Kidney (tissue), 14 donors: ENCODE measurements around the gene TCERG1L. TPM values are rescaled to one million over a fixed set of nuclear protein-coding genes. Genes with fewer than 3 reads are reported as not detected.

Experiments used
- DNase-seq, 5 donors: peaks; one replicate each; pipeline ENCODE4 v3.0.0-alpha.2; 2013 to 2020
- FAIRE-seq: peaks from 2 replicates; lab custom pipeline; 2012; peaks lifted over from hg19 to GRCh38; lab: Jason Lieb, UNC
- H3K27ac ChIP-seq, 2 donors: one replicate each; pipeline ENCODE4 v1.7.0; 2013; ENCODE audit warnings: low read depth in 2 of 2, low read length in 2 of 2, inconsistent platforms in 1 of 2
- H3K27me3 ChIP-seq: one replicate; pipeline ENCODE4 v1.7.1; 2013; ENCODE audit warnings: low read length, inconsistent platforms; ENCODE audit not compliant: control insufficient read depth, insufficient read depth
- H3K36me3 ChIP-seq, 3 donors: one replicate each; pipeline versions ENCODE4 v1.7.0 to v1.7.1; 2013; ENCODE audit warnings: low read length in 3 of 3, control low read depth in 1 of 3, inconsistent platforms in 1 of 3; ENCODE audit not compliant: insufficient read depth in 3 of 3, control insufficient read depth in 2 of 3
- H3K4me1 ChIP-seq, 3 donors: one replicate each; pipeline versions ENCODE4 v1.7.0 to v1.7.1; 2013; ENCODE audit warnings: low read length in 3 of 3, inconsistent platforms in 1 of 3, low read depth in 1 of 3; ENCODE audit not compliant: control insufficient read depth in 2 of 3, insufficient read depth in 2 of 3
- H3K4me3 ChIP-seq, 3 donors: one replicate each; pipeline versions ENCODE4 v1.7.0 to v1.8.1; 2013; ENCODE audit warnings: low read length in 3 of 3, control low read depth in 1 of 3, inconsistent platforms in 1 of 3
- H3K9ac ChIP-seq, 3 donors: one replicate each; pipeline versions ENCODE4 v1.7.0 to v1.7.1; 2013; ENCODE audit warnings: low read length in 3 of 3, control low read depth in 1 of 3, inconsistent platforms in 1 of 3
- H3K9me3 ChIP-seq, 3 donors: one replicate each; pipeline versions ENCODE4 v1.7.0 to v1.7.1; 2013; ENCODE audit warnings: low read length in 3 of 3, control low read depth in 1 of 3, inconsistent platforms in 1 of 3; ENCODE audit not compliant: control insufficient read depth in 2 of 3, insufficient read depth in 1 of 3
- CTCF ChIP-seq: IDR thresholded peaks from 3 replicates; pipeline ENCODE4 v1.5.1; 2012; ENCODE audit warnings: mild to moderate bottlenecking, moderate library complexity, borderline replicate concordance; ENCODE audit not compliant: insufficient read depth; ENCODE audit errors: extremely low read depth
- intact Hi-C: fragments of 100-400 bp; cut with DNase I; formaldehyde crosslinking; loops from one replicate; pipeline ENCODE4 v1.11.1; 2022
- polyA plus RNA-seq: library from polyadenylated mRNA; stranded (reverse); fragments of 350-450 nt; fragmentation: Illumina TruSeq; extraction: RNeasy Lipid Tissue Mini Kit (QIAGEN cat#74804); gene quantifications from one replicate; pipeline ENCODE4 v1.2.3, GENCODE V29; 2014; ENCODE audit warnings: low read depth, low replicate concordance; ENCODE audit not compliant: insufficient read depth
- total RNA-seq: library from RNA; stranded (reverse); fragmentation: NEBNext Ultra II Directional; extraction: Animal tissue kit (Norgen Biotek cat#: 25700); gene quantifications from one replicate; pipeline ENCODE4 v1.2.1, GENCODE V29; 2021
- donor health status: control.
- donor health status: control.
- donor health status: control.
- donor health status: control.
- donor health status: control.
- donor health status: DM: yes; HTN: yes; CAD: no.
- donor health status: Normal renal cell carcinoma (clear cell type).

Gene TCERG1L
- total and polyA plus RNA-seq, 2 donors from 2014 or later: not detected

DNA sequence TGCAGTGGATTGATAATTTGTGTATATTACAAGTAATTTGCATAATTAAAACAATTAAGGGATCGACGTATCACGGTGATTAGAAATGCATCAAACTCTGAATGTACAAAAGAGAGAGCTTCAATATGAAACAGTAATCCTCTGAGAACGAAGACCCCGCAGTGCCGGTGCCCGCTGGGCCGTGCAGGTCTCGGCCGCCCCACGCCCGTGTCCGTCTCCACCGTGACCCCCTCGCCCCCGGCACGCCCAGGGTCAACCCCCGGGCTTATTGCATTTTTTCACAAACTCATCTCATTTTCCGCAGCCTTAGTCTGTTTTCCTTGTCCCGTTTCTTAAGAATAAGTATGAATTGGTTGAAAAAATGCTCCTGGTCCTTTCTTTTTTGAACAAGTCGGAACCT is 218.6 kb downstream of the TCERG1L start:
- FAIRE-seq (no peak), DNase-seq (no peak)
- H3K27ac ChIP-seq: no peak overlapping the region
- intact Hi-C loops: no loop called here
- H3K4me1 ChIP-seq: no peaks in the 10 kb centered on the region
- no peak overlapping the region for H3K4me3 ChIP-seq
- no peak for TF ChIP-seq CTCF
- H3K9me3 ChIP-seq: no peaks in the 10 kb centered on the region
- H3K9ac ChIP-seq: no peak overlapping the region
- H3K27me3 ChIP-seq: no peaks in the 10 kb centered on the region
- no peaks in the 10 kb centered on the region for H3K36me3 ChIP-seq

GRCh38 chr10:131092386-131092785 is 219.1 kb downstream of the TCERG1L start:
- no peak overlapping the region for H3K9ac ChIP-seq
- TF ChIP-seq CTCF: no peak
- intact Hi-C loops: no loop called here
- H3K27ac ChIP-seq: no peak overlapping the region
- H3K4me1 ChIP-seq: no peaks in the 10 kb centered on the region
- peak in 1 of 5 donors; percentile 44 for DNase-seq
- H3K36me3 ChIP-seq: no peaks in the 10 kb centered on the region
- no peak overlapping the region for H3K4me3 ChIP-seq
- no peaks in the 10 kb centered on the region for H3K9me3 ChIP-seq
- no peaks in the 10 kb centered on the region for H3K27me3 ChIP-seq
- FAIRE-seq: no peak

GRCh38 chr10:131091682-131092081 is 219.8 kb downstream of the TCERG1L start:
- Histone ChIP-seq H3K9ac (no peak overlapping the region), H3K27me3 (no peaks in the 10 kb centered on the region), H3K36me3 (no peaks in the 10 kb centered on the region), H3K4me3 (no peak overlapping the region), H3K4me1 (no peaks in the 10 kb centered on the region), H3K27ac (no peak overlapping the region), H3K9me3 (no peaks in the 10 kb centered on the region)
- DNase-seq (no peak), FAIRE-seq (no peak)
- intact Hi-C loops: no loop called here
- TF ChIP-seq CTCF: no peak
